ENCODE results near the gene GSTO1.

DNA sequence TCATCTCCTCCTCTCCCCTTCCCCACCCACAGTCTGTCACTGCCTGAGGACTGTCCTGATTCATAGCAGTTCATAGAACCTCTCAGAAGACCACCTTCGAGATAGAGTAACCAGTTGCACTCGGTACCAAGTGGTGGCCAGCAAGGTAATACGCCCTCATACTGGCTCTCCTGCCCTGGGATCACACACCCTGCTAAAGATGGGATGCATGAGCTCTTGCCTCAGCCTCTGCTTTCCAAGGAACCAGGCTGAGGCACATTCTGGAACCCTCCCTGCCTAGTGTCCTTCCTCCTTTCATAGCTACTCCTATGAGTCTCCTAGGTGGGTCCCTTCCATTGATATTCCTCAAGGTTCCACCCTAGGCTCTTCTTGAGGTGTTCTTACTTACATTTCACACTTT is 38.1 kb upstream of the GSTO1 start:
- TF ChIP-seq, protein P1, sequence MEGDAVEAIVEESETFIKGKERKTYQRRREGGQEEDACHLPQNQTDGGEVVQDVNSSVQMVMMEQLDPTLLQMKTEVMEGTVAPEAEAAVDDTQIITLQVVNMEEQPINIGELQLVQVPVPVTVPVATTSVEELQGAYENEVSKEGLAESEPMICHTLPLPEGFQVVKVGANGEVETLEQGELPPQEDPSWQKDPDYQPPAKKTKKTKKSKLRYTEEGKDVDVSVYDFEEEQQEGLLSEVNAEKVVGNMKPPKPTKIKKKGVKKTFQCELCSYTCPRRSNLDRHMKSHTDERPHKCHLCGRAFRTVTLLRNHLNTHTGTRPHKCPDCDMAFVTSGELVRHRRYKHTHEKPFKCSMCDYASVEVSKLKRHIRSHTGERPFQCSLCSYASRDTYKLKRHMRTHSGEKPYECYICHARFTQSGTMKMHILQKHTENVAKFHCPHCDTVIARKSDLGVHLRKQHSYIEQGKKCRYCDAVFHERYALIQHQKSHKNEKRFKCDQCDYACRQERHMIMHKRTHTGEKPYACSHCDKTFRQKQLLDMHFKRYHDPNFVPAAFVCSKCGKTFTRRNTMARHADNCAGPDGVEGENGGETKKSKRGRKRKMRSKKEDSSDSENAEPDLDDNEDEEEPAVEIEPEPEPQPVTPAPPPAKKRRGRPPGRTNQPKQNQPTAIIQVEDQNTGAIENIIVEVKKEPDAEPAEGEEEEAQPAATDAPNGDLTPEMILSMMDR (conservative IDR thresholded peaks at IDR 0.05; ENCODE audit: low read depth in 2 of 2), result no peak
- TF ChIP-seq, protein P2, sequence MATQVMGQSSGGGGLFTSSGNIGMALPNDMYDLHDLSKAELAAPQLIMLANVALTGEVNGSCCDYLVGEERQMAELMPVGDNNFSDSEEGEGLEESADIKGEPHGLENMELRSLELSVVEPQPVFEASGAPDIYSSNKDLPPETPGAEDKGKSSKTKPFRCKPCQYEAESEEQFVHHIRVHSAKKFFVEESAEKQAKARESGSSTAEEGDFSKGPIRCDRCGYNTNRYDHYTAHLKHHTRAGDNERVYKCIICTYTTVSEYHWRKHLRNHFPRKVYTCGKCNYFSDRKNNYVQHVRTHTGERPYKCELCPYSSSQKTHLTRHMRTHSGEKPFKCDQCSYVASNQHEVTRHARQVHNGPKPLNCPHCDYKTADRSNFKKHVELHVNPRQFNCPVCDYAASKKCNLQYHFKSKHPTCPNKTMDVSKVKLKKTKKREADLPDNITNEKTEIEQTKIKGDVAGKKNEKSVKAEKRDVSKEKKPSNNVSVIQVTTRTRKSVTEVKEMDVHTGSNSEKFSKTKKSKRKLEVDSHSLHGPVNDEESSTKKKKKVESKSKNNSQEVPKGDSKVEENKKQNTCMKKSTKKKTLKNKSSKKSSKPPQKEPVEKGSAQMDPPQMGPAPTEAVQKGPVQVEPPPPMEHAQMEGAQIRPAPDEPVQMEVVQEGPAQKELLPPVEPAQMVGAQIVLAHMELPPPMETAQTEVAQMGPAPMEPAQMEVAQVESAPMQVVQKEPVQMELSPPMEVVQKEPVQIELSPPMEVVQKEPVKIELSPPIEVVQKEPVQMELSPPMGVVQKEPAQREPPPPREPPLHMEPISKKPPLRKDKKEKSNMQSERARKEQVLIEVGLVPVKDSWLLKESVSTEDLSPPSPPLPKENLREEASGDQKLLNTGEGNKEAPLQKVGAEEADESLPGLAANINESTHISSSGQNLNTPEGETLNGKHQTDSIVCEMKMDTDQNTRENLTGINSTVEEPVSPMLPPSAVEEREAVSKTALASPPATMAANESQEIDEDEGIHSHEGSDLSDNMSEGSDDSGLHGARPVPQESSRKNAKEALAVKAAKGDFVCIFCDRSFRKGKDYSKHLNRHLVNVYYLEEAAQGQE (IDR thresholded peaks at IDR 0.05; ENCODE audit: unreplicated experiment), result no peak
- no peak for TF ChIP-seq POLR2AphosphoS5 (IDR thresholded peaks at IDR 0.05; ENCODE audit: low read depth)
- TF ChIP-seq EZH2 (IDR thresholded peaks at IDR 0.05; ENCODE audit: low read depth, unreplicated experiment), result no peak
- TF ChIP-seq CREB1 (CRISPR knock-in tag; IDR thresholded peaks at IDR 0.05; ENCODE audit: low read depth), result no peak
- no peak for TF ChIP-seq STAT1 (IDR thresholded peaks at IDR 0.05; ENCODE audit: unreplicated experiment)
- TF ChIP-seq EZH2phosphoT487 (IDR thresholded peaks at IDR 0.05; ENCODE audit: unreplicated experiment), result no peak
- TF ChIP-seq, protein P3, sequence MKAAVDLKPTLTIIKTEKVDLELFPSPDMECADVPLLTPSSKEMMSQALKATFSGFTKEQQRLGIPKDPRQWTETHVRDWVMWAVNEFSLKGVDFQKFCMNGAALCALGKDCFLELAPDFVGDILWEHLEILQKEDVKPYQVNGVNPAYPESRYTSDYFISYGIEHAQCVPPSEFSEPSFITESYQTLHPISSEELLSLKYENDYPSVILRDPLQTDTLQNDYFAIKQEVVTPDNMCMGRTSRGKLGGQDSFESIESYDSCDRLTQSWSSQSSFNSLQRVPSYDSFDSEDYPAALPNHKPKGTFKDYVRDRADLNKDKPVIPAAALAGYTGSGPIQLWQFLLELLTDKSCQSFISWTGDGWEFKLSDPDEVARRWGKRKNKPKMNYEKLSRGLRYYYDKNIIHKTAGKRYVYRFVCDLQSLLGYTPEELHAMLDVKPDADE (IDR thresholded peaks at IDR 0.05), result no peak
- no peak for TF ChIP-seq JUNB (IDR thresholded peaks at IDR 0.05; ENCODE audit: unreplicated experiment)
- no peak for TF ChIP-seq NANOG (IDR thresholded peaks at IDR 0.05; ENCODE audit: borderline replicate concordance)

All from GM23338 (cell line).